K562 (cell line): ENCODE results near the gene CBFA2T2. TPM values are rescaled to one million over a fixed set of nuclear protein-coding genes. Genes with fewer than 3 reads are reported as not detected.

Experiments
- ARID3A ChIP-seq: IDR thresholded peaks from 2 replicates; pipeline ENCODE4 v1.6.1; 2012; ENCODE audit warnings: low read depth, low read length, improper control_type of control experiment, borderline replicate concordance
- HMG20B ChIP-seq: fragments of 250-450 bp; sonication (Bioruptor Pico); IDR thresholded peaks from 2 replicates; pipeline ENCODE4 v1.5.0; 2021; ENCODE audit warnings: mild to moderate bottlenecking
- KAT2B ChIP-seq: IDR thresholded peaks from one replicate; pipeline ENCODE4 v1.6.1; 2012; ENCODE audit warnings: low read depth, mild to moderate bottlenecking, control low read depth, inconsistent platforms, low read length, moderate library complexity
- KLF16 ChIP-seq: IDR thresholded peaks from 2 replicates; pipeline ENCODE4 v1.6.1; 2016; ENCODE audit warnings: antibody characterized with exemption
- MAZ ChIP-seq, 2 experiments: fragments of 450-650 bp in 1 of 2; sonication (generic) in 1 of 2; formaldehyde crosslinking; IDR thresholded peaks in 1 of 2; conservative IDR thresholded peaks in 1 of 2; 2 replicates each; pipeline versions ENCODE4 v1.4.0 to v1.5.0; 2020; ENCODE audit warnings: mild to moderate bottlenecking in 1 of 2, missing genetic modification reagents in 1 of 2
- MECOM ChIP-seq: fragments of 250-450 bp; sonication (Bioruptor Pico); IDR thresholded peaks from 2 replicates; pipeline ENCODE4 v1.8.0; 2022; ENCODE audit warnings: inconsistent platforms
- MGA ChIP-seq: fragments of 450-650 bp; IDR thresholded peaks from 2 replicates; pipeline ENCODE4 v1.6.1; 2016; ENCODE audit warnings: mild to moderate bottlenecking, moderate library complexity
- NR0B1 ChIP-seq: fragments of 450-650 bp; IDR thresholded peaks from one replicate; pipeline ENCODE4 v1.6.1; 2018; ENCODE audit warnings: mild to moderate bottlenecking, moderate library complexity; ENCODE audit not compliant: partially characterized antibody
- PTTG1 ChIP-seq: fragments of 450-650 bp; IDR thresholded peaks from 2 replicates; pipeline ENCODE4 v1.6.1; 2016; ENCODE audit warnings: low read depth, mild to moderate bottlenecking, missing genetic modification characterization, missing compliant biosample characterization
- SNIP1 ChIP-seq: fragments of 450-650 bp; IDR thresholded peaks from 2 replicates; pipeline ENCODE4 v1.7.1; 2017; ENCODE audit warnings: low read depth, mild to moderate bottlenecking
- SPI1 ChIP-seq: IDR thresholded peaks from 2 replicates; pipeline ENCODE4 v1.6.1; 2011; ENCODE audit warnings: low read depth, low read length, control low read depth, borderline replicate concordance
- SRF ChIP-seq, 2 experiments: fragments of 250-450, 450-650 bp in 1 of 2; sonication (Bioruptor Pico) in 1 of 2; sonication (generic) in 1 of 2; formaldehyde crosslinking; IDR thresholded peaks; 2 replicates each; pipeline versions ENCODE4 v1.5.0 to v1.5.1; 2020 to 2022; ENCODE audit warnings: mild to moderate bottlenecking in 1 of 2, missing genetic modification reagents in 1 of 2
- TBP ChIP-seq: optimal IDR thresholded peaks from 2 replicates; pipeline ENCODE3; 2011; ENCODE audit warnings: low read depth, low read length, improper control_type of control experiment
- ZNF354B ChIP-seq: fragments of 250-450 bp; sonication (Bioruptor Pico); IDR thresholded peaks from 2 replicates; pipeline ENCODE4 v1.4.0; 2020
- ZNF699 ChIP-seq: fragments of 250-450 bp; sonication (Bioruptor Pico); IDR thresholded peaks from 2 replicates; pipeline ENCODE4 v1.8.0; 2021; ENCODE audit warnings: mild to moderate bottlenecking, moderate library complexity; ENCODE audit not compliant: insufficient replicate concordance
- polyA plus RNA-seq, 8 experiments: library from polyadenylated mRNA; depleted of rRNA in 4 of 8; stranded (reverse) in 5 of 8; unstranded in 3 of 8; fragments of >200 nt; fragmentation: Nextera tagmentation in 2 of 8; fragmentation: Illumina TruSeq in 1 of 8; extraction: Ambion mirVana in 2 of 8; extraction: Trizol in 1 of 8; gene quantifications; 2 replicates each; pipeline versions ENCODE4 v1.2.1 to v1.2.3, GENCODE V29; 2011 to 2014; ENCODE audit warnings: inconsistent platforms in 1 of 8, missing spikeins in 1 of 8
- total RNA-seq, 7 experiments: library from RNA; depleted of rRNA in 6 of 7; stranded (reverse); fragments of >200 nt in 6 of 7; fragmentation: Illumina TruSeq in 2 of 7; extraction: Trizol in 2 of 7; gene quantifications; 2 replicates each; pipeline versions ENCODE4 v1.2.1 to v1.2.3, GENCODE V29; 2011 to 2021; ENCODE audit warnings: low replicate concordance in 1 of 7

The CBFA2T2 gene
- total and polyA plus RNA-seq, 9 of the 15 experiments (the other 6 are each of a cell fraction or from before 2014, with no cell fraction given), result 0.27 to 9.6 (median 5.8) TPM

DNA sequence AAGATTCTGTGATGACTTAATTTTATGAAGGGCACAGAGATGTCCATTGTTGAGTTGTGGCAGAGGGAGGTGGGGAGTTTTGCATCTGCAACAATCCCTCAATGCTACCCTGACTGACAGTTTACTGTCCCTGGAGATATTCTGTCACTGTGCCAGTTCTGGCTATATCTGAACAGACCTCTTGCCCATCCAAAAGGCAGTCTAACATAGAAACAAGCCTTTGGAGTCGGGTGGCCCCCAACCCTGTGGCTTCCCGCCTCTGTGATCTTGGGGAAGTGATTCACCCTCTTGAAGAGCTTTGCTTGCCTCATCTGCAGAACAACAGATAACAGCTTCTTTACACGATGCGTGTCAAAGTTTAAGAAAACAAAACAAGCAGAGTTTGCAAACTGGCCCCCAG, 200.1 kb downstream of the CBFA2T2 start (continued):
- peak; percentile 85 for TF ChIP-seq MECOM (CRISPR knock-in tag)
- no peak for TF ChIP-seq TBP
- TF ChIP-seq ZNF354B (CRISPR knock-in tag), result no peak
- peak; percentile 44; the same call in 1 of the 2 replicates for TF ChIP-seq ARID3A
- no peak for TF ChIP-seq KAT2B
- TF ChIP-seq SNIP1, result no peak
- peak; percentile 89; the same call in 1 of the 2 replicates for TF ChIP-seq KLF16
- peak; percentile 72 to 94; a peak in 3 of 4 replicates for TF ChIP-seq MAZ (CRISPR knock-in tag; conservative IDR thresholded peaks at IDR 0.05 in 1 of 2, IDR thresholded peaks at IDR 0.05 in 1 of 2)
- no peak for TF ChIP-seq SRF (CRISPR knock-in tag; IDR thresholded peaks at IDR 0.05)
- no peak for TF ChIP-seq ZNF699 (CRISPR knock-in tag)
- no peak for TF ChIP-seq HMG20B (CRISPR knock-in tag)
- no peak for TF ChIP-seq MGA
- TF ChIP-seq PTTG1 (tag), result no peak
- TF ChIP-seq SPI1, result peak; percentile 80; the same call in 1 of the 2 replicates
- no peak for TF ChIP-seq NR0B1
